Esophagus squamous epithelium (tissue), 5 donors: ENCODE data around the gene SLC35F3. TPM values are rescaled to one million over a fixed set of nuclear protein-coding genes. Genes with fewer than 3 reads are reported as not detected.

Source experiments
- DNase-seq: peaks from one replicate; lab custom pipeline; 2025; lab: John Stamatoyannopoulos, UW
- H3K27ac ChIP-seq, 4 donors: fragments of 200-600 bp; sonication (generic); one replicate each; pipeline ENCODE4 v1.5.1; 2016 to 2019; ENCODE audit warnings: mild to moderate bottlenecking in 1 of 4
- H3K27me3 ChIP-seq, 4 donors: fragments of 200-600 bp; sonication (generic); 1 replicate in 3 of 4; 2 replicates in 1 of 4; pipeline versions ENCODE4 v1.5.1 to v1.6.0; 2017 to 2021; ENCODE audit warnings: antibody characterized with exemption in 1 of 4
- H3K36me3 ChIP-seq, 3 donors: fragments of 200-600 bp; sonication (generic); one replicate each; pipeline ENCODE4 v1.5.1; 2016 to 2019
- H3K4me1 ChIP-seq, 3 donors: fragments of 200-600 bp; sonication (generic); one replicate each; pipeline ENCODE4 v1.5.1; 2017 to 2019
- H3K4me3 ChIP-seq, 4 donors: fragments of 200-600 bp; sonication (generic); 1 replicate in 3 of 4; 2 replicates in 1 of 4; pipeline ENCODE4 v1.5.1; 2016 to 2019; ENCODE audit warnings: mild to moderate bottlenecking in 2 of 4, moderate library complexity in 1 of 4
- H3K9me3 ChIP-seq, 3 donors: fragments of 200-600 bp; sonication (generic); one replicate each; pipeline ENCODE4 v1.5.1; 2016 to 2019
- CTCF ChIP-seq, 6 experiments: fragments of 450-650 bp in 4 of 6; fragments of 200-600 bp in 2 of 6; sonication (generic) in 2 of 6; IDR thresholded peaks; one replicate each; pipeline ENCODE4 v1.5.1; 2016 to 2019; ENCODE audit warnings: antibody characterized with exemption in 6 of 6, mild to moderate bottlenecking in 4 of 6, moderate library complexity in 4 of 6
- POLR2A ChIP-seq, 4 donors: fragments of 450-650 bp; IDR thresholded peaks; one replicate each; pipeline ENCODE4 v1.6.1; 2017; ENCODE audit warnings: antibody characterized with exemption in 4 of 4, mild to moderate bottlenecking in 4 of 4, moderate library complexity in 3 of 4
- WGBS, 2 donors: methylation state at CpG; one replicate each; pipeline ENCODE4 v1.1.5; 2018; 5-methylcytosine and 5-hydroxymethylcytosine counted together
- intact Hi-C: fragments of 100-400 bp; cut with DNase I; formaldehyde crosslinking; loops from one replicate; pipeline ENCODE4 v1.15.0; 2022
- total RNA-seq, 4 donors: library from RNA; depleted of rRNA; stranded (reverse); fragments of >200 nt; gene quantifications; one replicate each; pipeline ENCODE4 v1.1.0, GENCODE V29; 2016
- donor health status: DM: yes; HTN: yes; CAD: no.

Gene SLC35F3
- total RNA-seq: under 1 TPM; 0.13 to 0.99 (median 0.55) TPM

- Histone ChIP-seq H3K9me3 (no peaks in the 10 kb centered on the region), H3K4me1 (peaks cover 0 to 17% (median 0%) of the 10 kb centered on the region in 3 donors), H3K27ac (no peak within 1 kb of the TSS), H3K36me3 (no peaks in the 10 kb centered on the region), H3K4me3 (peak within 1 kb of the TSS; percentile 13 to 57 (median 26)), H3K27me3 (peaks cover 0 to 86% (median 4%) of the 10 kb centered on the region in 4 donors)
- DNase-seq: no peak
- intact Hi-C loops: no loop called here
- TF ChIP-seq POLR2A (IDR thresholded peaks at IDR 0.05) (no peak), CTCF (IDR thresholded peaks at IDR 0.05) (peak in 4 of 6 experiments; percentile 25 to 56 (median 34))
- 0% methylated on average over 2 of the region's 101 CpGs; no CpG with 5 or more reads in 1 of the 2 donors for WGBS, 2 donors
Measured at GRCh38 chr1:233904633-233905415, at the start of gene SLC35F3. TSS of gene SLC35F3 (plus strand) at chr1:233904676.

- Histone ChIP-seq H3K27me3 (no peaks in the 10 kb centered on the region), H3K4me1 (no peaks in the 10 kb centered on the region), H3K9me3 (no peaks in the 10 kb centered on the region), H3K27ac (no peak overlapping the region), H3K4me3 (no peak overlapping the region), H3K36me3 (no peaks in the 10 kb centered on the region)
- no peak for DNase-seq
- WGBS, 2 donors: 70 to 76% methylated on average over 4 of the region's 4 CpGs
- intact Hi-C loops: no loop called here
- TF ChIP-seq POLR2A (IDR thresholded peaks at IDR 0.05): no peak
- no peak for TF ChIP-seq CTCF (IDR thresholded peaks at IDR 0.05)
Measured at GRCh38 chr1:233859446-233859845, 45.0 kb upstream of the SLC35F3 start.

GRCh38 chr1:233863901-233864545, 40.5 kb upstream of the SLC35F3 start:
- H3K36me3 ChIP-seq: no peaks in the 10 kb centered on the region
- WGBS, 2 donors: 55 to 58% methylated on average over 3 of the region's 3 CpGs
- H3K4me1 ChIP-seq: no peaks in the 10 kb centered on the region
- H3K9me3 ChIP-seq: no peaks in the 10 kb centered on the region
- no peaks in the 10 kb centered on the region for H3K27me3 ChIP-seq
- no peak overlapping the region for H3K4me3 ChIP-seq
- DNase-seq: no peak
- TF ChIP-seq POLR2A (IDR thresholded peaks at IDR 0.05): no peak
- no peak for TF ChIP-seq CTCF (IDR thresholded peaks at IDR 0.05)
- H3K27ac ChIP-seq: no peak overlapping the region
- intact Hi-C loops: no loop called here

GRCh38 chr1:233864578-233864977, 39.9 kb upstream of the SLC35F3 start:
- Histone ChIP-seq H3K27me3 (no peaks in the 10 kb centered on the region), H3K4me3 (no peak overlapping the region), H3K9me3 (no peaks in the 10 kb centered on the region), H3K4me1 (no peaks in the 10 kb centered on the region), H3K27ac (no peak overlapping the region), H3K36me3 (no peaks in the 10 kb centered on the region)
- intact Hi-C loops: no loop called here
- 76 to 87% methylated on average over 2 of the region's 2 CpGs for WGBS, 2 donors
- no peak for TF ChIP-seq POLR2A (IDR thresholded peaks at IDR 0.05)
- DNase-seq: no peak

- DNase-seq: no peak
- intact Hi-C loops: no loop called here
- WGBS, 2 donors: 79 to 93% methylated on average over 2 of the region's 2 CpGs
Measured at GRCh38 chr1:233865216-233865615, 39.3 kb upstream of the SLC35F3 start.

More at GRCh38 chr1:233865216-233865615, 39.3 kb upstream of the SLC35F3 start:
- H3K27me3 ChIP-seq: no peaks in the 10 kb centered on the region
- H3K27ac ChIP-seq: no peak overlapping the region
- H3K4me1 ChIP-seq: no peaks in the 10 kb centered on the region
- H3K9me3 ChIP-seq: no peaks in the 10 kb centered on the region
- TF ChIP-seq CTCF (IDR thresholded peaks at IDR 0.05) (no peak), POLR2A (IDR thresholded peaks at IDR 0.05) (no peak)
- H3K36me3 ChIP-seq: no peaks in the 10 kb centered on the region
- H3K4me3 ChIP-seq: no peak overlapping the region
